ENCODE measurements around the gene ARL8B. TPM values are rescaled to one million over a fixed set of nuclear protein-coding genes. Genes with fewer than 3 reads are reported as not detected.

Gene ARL8B
- total RNA-seq, 1 experiment from 2014 or later = 29.0 TPM

- no CpG with 5 or more reads among the region's 5 CpGs for WGBS (ENCODE audit: extremely low coverage, insufficient read length, low lambda C conversion rate)
- no peak overlapping the region for H2BK12ac ChIP-seq (ENCODE audit: insufficient read length, low read depth, low read length)
- Mint-ChIP-seq H3K36me3 (ENCODE audit: insufficient read depth in 1 of 3, low read depth in 3 of 3) (no peaks in the 10 kb centered on the region), H3K27me3 (ENCODE audit: low read depth) (peaks cover 17% of the 10 kb centered on the region), H3K9me3 (no peaks in the 10 kb centered on the region), H3K4me3 (no peak overlapping the region), H3K4me1 (no peaks in the 10 kb centered on the region), H3K27ac (no peak overlapping the region)
- H4K8ac ChIP-seq (replicated peaks; ENCODE audit: insufficient read length, low read depth, low read length) = no peak overlapping the region
- H3T11ph ChIP-seq (ENCODE audit: low read length) = no peak overlapping the region
- no peak overlapping the region for H2AFZ ChIP-seq (ENCODE audit: low read length)
- no peak overlapping the region for H2BK120ac ChIP-seq (ENCODE audit: low read depth, low read length, poor library complexity, severe bottlenecking)
- no peaks in the 10 kb centered on the region; the same call in 1 of the 2 replicates for H3K27me3 ChIP-seq (ENCODE audit: insufficient read depth, low read length)
- H3K9ac ChIP-seq (ENCODE audit: extremely low read depth, insufficient read length, low read length) = no peak overlapping the region
- no peak overlapping the region for H2BK5ac ChIP-seq (ENCODE audit: insufficient read length, low read length)
- H3K56ac ChIP-seq (ENCODE audit: insufficient read length, low read depth, low read length) = no peak overlapping the region
- no peak overlapping the region for H3K4me2 ChIP-seq (ENCODE audit: insufficient read depth, insufficient read length, low read length)
- H4K5ac ChIP-seq (ENCODE audit: insufficient read length, low read depth, low read length) = no peak overlapping the region
- TF ChIP-seq CTCF (conservative IDR thresholded peaks at IDR 0.05) = no peak
- H2BK15ac ChIP-seq (ENCODE audit: low read depth, low read length) = no peak overlapping the region
- no peaks in the 10 kb centered on the region for H3K4me1 ChIP-seq (ENCODE audit: insufficient read depth, low read length)
- DNase-seq = no peak
- H3K18ac ChIP-seq (ENCODE audit: insufficient read length, low read depth, low read length) = no peak overlapping the region
- no peaks in the 10 kb centered on the region for H3K23me2 ChIP-seq (ENCODE audit: insufficient read length, low read depth, low read length, poor library complexity, severe bottlenecking)
- no peaks in the 10 kb centered on the region for H4K20me1 ChIP-seq (ENCODE audit: control insufficient read depth, insufficient read depth, insufficient read length)
- no peaks in the 10 kb centered on the region for H3K79me1 ChIP-seq (ENCODE audit: insufficient read depth, low read depth, low read length, poor library complexity, severe bottlenecking)
- no peak overlapping the region for H3K14ac ChIP-seq (ENCODE audit: insufficient read depth, low read length)
- no peaks in the 10 kb centered on the region for H3K79me2 ChIP-seq (ENCODE audit: insufficient read depth, low read length)
- H2AK5ac ChIP-seq (ENCODE audit: insufficient read length, low read length) = no peak overlapping the region
- no peak overlapping the region for H2BK20ac ChIP-seq (ENCODE audit: low read depth, low read length, poor library complexity, severe bottlenecking)
- H3K23ac ChIP-seq (ENCODE audit: insufficient read length, low read depth, low read length) = no peak overlapping the region
- H3K9me3 ChIP-seq (ENCODE audit: control insufficient read depth, low read depth, low read length) = no peaks in the 10 kb centered on the region
- no peak overlapping the region for H3K27ac ChIP-seq (ENCODE audit: insufficient read length, low read depth, low read length)
- no peak overlapping the region for H4K91ac ChIP-seq (ENCODE audit: insufficient read length, low read depth, low read length)
- H3K4ac ChIP-seq (ENCODE audit: low read depth, low read length) = no peak overlapping the region
Observed at GRCh38 chr3:5090197-5090596, 31.9 kb upstream of the ARL8B start.
